ENCODE measurements around the gene BIN1. TPM values are rescaled to one million over a fixed set of nuclear protein-coding genes. Genes with fewer than 3 reads are reported as not detected.

Gene BIN1
- total RNA-seq, 1 experiment from 2014 or later: 87.5 TPM

GRCh38 chr2:127076290-127076689 lies 30.7 kb downstream of the BIN1 start:
- H2AFZ ChIP-seq: no peak overlapping the region
- CTCF ChIA-PET: no interaction called here
- no peaks in the 10 kb centered on the region for H3K9me3 ChIP-seq (ENCODE audit: insufficient read depth, low read depth)
- POLR2A ChIA-PET (ENCODE audit: unreplicated experiment): interaction anchor here (0.6 kb wide), 1 partner anchor 30 kb away, joined by 3 read pairs; no protein-coding TSS in a partner anchor
- intact Hi-C loops (cut with micrococcal nuclease; ENCODE audit: unreplicated experiment): no loop called here
- H3K79me2 ChIP-seq (ENCODE audit: low read depth): peaks cover 39% of the 10 kb centered on the region
- H3K4me1 ChIP-seq (replicated peaks; ENCODE audit: insufficient read depth): peaks cover 6% of the 10 kb centered on the region
- no peaks in the 10 kb centered on the region for H3K27me3 ChIP-seq (ENCODE audit: insufficient read depth, low read depth)
- H3F3A ChIP-seq (ENCODE audit: insufficient read depth, low read depth): peaks cover 8% of the 10 kb centered on the region; the same call in 1 of the 2 replicates
- no peak overlapping the region for H3K4me3 ChIP-seq
- DNase-seq: no peak
- no peak overlapping the region for H3K4me2 ChIP-seq
- no peaks in the 10 kb centered on the region for H3K9me2 ChIP-seq (ENCODE audit: insufficient read depth)
- no TSS peak for BruUV-seq (replicated peaks)
- H3K36me3 ChIP-seq (ENCODE audit: low read depth): no peaks in the 10 kb centered on the region; the same call in 1 of the 2 replicates
- no peak for TF ChIP-seq CTCF (conservative IDR thresholded peaks at IDR 0.05)
- no peak for TF ChIP-seq EZH2 (IDR thresholded peaks at IDR 0.05; ENCODE audit: low read depth)
- no peak overlapping the region for H3K27ac ChIP-seq
- H4K20me1 ChIP-seq (ENCODE audit: insufficient read depth): peaks cover 17% of the 10 kb centered on the region

GRCh38 chr2:127075821-127076220 lies 31.1 kb downstream of the BIN1 start:
- Histone ChIP-seq H3K4me1 (replicated peaks; ENCODE audit: insufficient read depth) (peaks cover 6% of the 10 kb centered on the region), H3K27me3 (ENCODE audit: insufficient read depth, low read depth) (no peaks in the 10 kb centered on the region), H2AFZ (no peak overlapping the region), H3F3A (ENCODE audit: insufficient read depth, low read depth) (peaks cover 8% of the 10 kb centered on the region; the same call in 1 of the 2 replicates), H3K4me2 (no peak overlapping the region), H3K4me3 (no peak overlapping the region), H3K9me3 (ENCODE audit: insufficient read depth, low read depth) (no peaks in the 10 kb centered on the region), H3K36me3 (ENCODE audit: low read depth) (no peaks in the 10 kb centered on the region; the same call in 1 of the 2 replicates), H3K79me2 (ENCODE audit: low read depth) (peaks cover 34% of the 10 kb centered on the region), H4K20me1 (ENCODE audit: insufficient read depth) (peaks cover 12% of the 10 kb centered on the region), H3K27ac (no peak overlapping the region), H3K9me2 (ENCODE audit: insufficient read depth) (no peaks in the 10 kb centered on the region)
- TF ChIP-seq EZH2 (IDR thresholded peaks at IDR 0.05; ENCODE audit: low read depth): no peak
- TF ChIP-seq CTCF (conservative IDR thresholded peaks at IDR 0.05): no peak
- intact Hi-C loops (cut with micrococcal nuclease; ENCODE audit: unreplicated experiment): no loop called here
- ChIA-PET POLR2A (ENCODE audit: unreplicated experiment) (interaction anchor here (0.6 to 0.9 kb wide), 2 partner anchors 30 to 837 kb away, joined by 3 to 15 read pairs; no protein-coding TSS in a partner anchor), CTCF (no interaction called here)
- no TSS peak for BruUV-seq (replicated peaks)
- DNase-seq: no peak

- Histone ChIP-seq H2AFZ (no peak overlapping the region), H3K4me2 (no peak overlapping the region), H4K20me1 (ENCODE audit: insufficient read depth) (peaks cover 12% of the 10 kb centered on the region), H3K36me3 (ENCODE audit: low read depth) (no peaks in the 10 kb centered on the region; the same call in 1 of the 2 replicates), H3K27me3 (ENCODE audit: insufficient read depth, low read depth) (no peaks in the 10 kb centered on the region), H3K9me3 (ENCODE audit: insufficient read depth, low read depth) (no peaks in the 10 kb centered on the region), H3K79me2 (ENCODE audit: low read depth) (peaks cover 28% of the 10 kb centered on the region), H3F3A (ENCODE audit: insufficient read depth, low read depth) (peaks cover 8% of the 10 kb centered on the region; the same call in 1 of the 2 replicates), H3K27ac (no peak overlapping the region), H3K4me3 (no peak overlapping the region), H3K9me2 (ENCODE audit: insufficient read depth) (no peaks in the 10 kb centered on the region), H3K4me1 (replicated peaks; ENCODE audit: insufficient read depth) (peaks cover 6% of the 10 kb centered on the region)
- intact Hi-C loops (cut with micrococcal nuclease; ENCODE audit: unreplicated experiment): no loop called here
- no peak for TF ChIP-seq CTCF (conservative IDR thresholded peaks at IDR 0.05)
- no peak for TF ChIP-seq EZH2 (IDR thresholded peaks at IDR 0.05; ENCODE audit: low read depth)
- BruUV-seq (replicated peaks): no TSS peak
- DNase-seq: no peak
- ChIA-PET POLR2A (ENCODE audit: unreplicated experiment) (interaction anchor here (0.9 kb wide), 1 partner anchor 838 kb away, joined by 15 read pairs; no protein-coding TSS in a partner anchor), CTCF (no interaction called here)
Measured at GRCh38 chr2:127074936-127075335, 32.0 kb downstream of the BIN1 start.

Measured in PC-9 (cell line).